Panc1 (cell line): Measurements from ENCODE around the gene FAM229A. TPM values are rescaled to one million over a fixed set of nuclear protein-coding genes. Genes with fewer than 3 reads are reported as not detected.
A peak's percentile ranks its signal among the peaks of the same experiment; 100 is the strongest.

Experiments
- ATAC-seq: fragments of 200-7000 bp; cut with Tn5 transposase; 2 replicates; pipeline ENCODE4 v1.9.1; 2020; ENCODE audit warnings: mild to moderate bottlenecking, moderate library complexity
- BruUV-seq: library from RNA; stranded (reverse); fragments of 400-500 nt; replicated peaks from 2 replicates; lab custom pipeline; 2021; lab: Mats Ljungman, UMichigan
- CTCF ChIA-PET: fragments of 300-600 bp; sonication (Branson Sonifier 250); formaldehyde crosslinking; loops from one replicate; lab custom pipeline; 2022; ENCODE audit warnings: antibody characterized with exemption; lab: Charles Lee
- POLR2A ChIA-PET: fragments of 300-600 bp; sonication (Branson Sonifier 250); formaldehyde crosslinking; loops from one replicate; lab custom pipeline; 2022; ENCODE audit warnings: antibody characterized with exemption; lab: Charles Lee
- DNase-seq: peaks from one replicate; pipeline ENCODE4 v3.0.0-alpha.2; 2010; ENCODE audit warnings: low read depth, low spot score
- H3K27ac ChIP-seq: 2 replicates; pipeline ENCODE4 v1.5.1; 2011; ENCODE audit warnings: mild to moderate bottlenecking, low read length, inconsistent platforms
- H3K27me3 ChIP-seq: fragments of 200-500 bp; sonication (Bioruptor generic); 2 replicates; pipeline ENCODE4 v1.6.0; 2014; ENCODE audit warnings: low read length, inconsistent platforms; ENCODE audit not compliant: control insufficient read depth, insufficient read depth
- H3K36me3 ChIP-seq: fragments of 200-500 bp; sonication (Bioruptor generic); 2 replicates; pipeline ENCODE4 v1.5.1; 2014; ENCODE audit warnings: inconsistent platforms, mild to moderate bottlenecking, low read length, moderate library complexity; ENCODE audit not compliant: control insufficient read depth, insufficient read depth
- H3K4me1 ChIP-seq: 2 replicates; pipeline ENCODE4 v1.5.1; 2011; ENCODE audit warnings: inconsistent platforms, mild to moderate bottlenecking, low read length, moderate library complexity; ENCODE audit not compliant: control insufficient read depth, insufficient read depth
- H3K4me3 ChIP-seq, 2 experiments: 2 replicates each; pipeline ENCODE4 v1.5.1; 2011 to 2012; ENCODE audit warnings: low read depth in 2 of 2, low read length in 2 of 2, mild to moderate bottlenecking in 2 of 2, inconsistent platforms in 1 of 2, moderate library complexity in 1 of 2
- H3K9me3 ChIP-seq: fragments of 200-500 bp; sonication (Bioruptor generic); 2 replicates; pipeline ENCODE4 v1.5.1; 2014; ENCODE audit warnings: low read depth, mild to moderate bottlenecking, inconsistent platforms, low read length, moderate library complexity; ENCODE audit not compliant: control insufficient read depth, insufficient read depth
- CTCF ChIP-seq: fragments of 450-650 bp; IDR thresholded peaks from 2 replicates; pipeline ENCODE4 v1.5.1; 2017; ENCODE audit warnings: mild to moderate bottlenecking
- POLR2AphosphoS5 ChIP-seq: IDR thresholded peaks from 2 replicates; pipeline ENCODE4 v1.6.1; 2012; ENCODE audit warnings: mild to moderate bottlenecking, low read depth, low read length, moderate library complexity
- REST ChIP-seq, 2 experiments: IDR thresholded peaks; 2 replicates each; pipeline ENCODE4 v1.6.1; 2011 to 2012; ENCODE audit warnings: low read depth in 2 of 2, control low read depth in 1 of 2, low read length in 1 of 2, mild to moderate bottlenecking in 1 of 2, moderate library complexity in 1 of 2; ENCODE audit not compliant: insufficient read depth in 1 of 2
- SIN3A ChIP-seq: IDR thresholded peaks from 2 replicates; pipeline ENCODE4 v1.6.1; 2012; ENCODE audit warnings: low read depth, mild to moderate bottlenecking, low read length, moderate library complexity, borderline replicate concordance; ENCODE audit not compliant: insufficient read depth
- TCF7L2 ChIP-seq: IDR thresholded peaks from 2 replicates; pipeline ENCODE4 v1.6.1; 2011; ENCODE audit warnings: mild to moderate bottlenecking, low read depth, low read length, inconsistent platforms
- in situ Hi-C: cut with HindIII; loops from 2 replicates; pipeline ENCODE4 v1.10.0; 2016; ENCODE audit warnings: low sequenced_read_pairs, low pct_unique_long_range_greater_than_20kb
- intact Hi-C: fragments of 100-400 bp; cut with micrococcal nuclease; formaldehyde crosslinking; loops from one replicate; pipeline ENCODE4 v1.10.0; 2022; ENCODE audit not compliant: unreplicated experiment
- total RNA-seq: library from RNA; stranded (reverse); gene quantifications from one replicate; pipeline ENCODE4 v1.2.1, GENCODE V29; 2021; ENCODE audit not compliant: unreplicated experiment

Gene FAM229A
- total RNA-seq, 1 experiment from 2014 or later, result 6.7 TPM

- intact Hi-C loops, result no loop called here
- TSS peak; percentile 97 for BruUV-seq
- Histone ChIP-seq H3K27me3 (no peaks in the 10 kb centered on the region), H3K9me3 (no peaks in the 10 kb centered on the region), H3K4me3 (peak overlapping the region; percentile 76 to 94), H3K36me3 (no peaks in the 10 kb centered on the region), H3K27ac (peak overlapping the region; percentile 90), H3K4me1 (peaks cover 8% of the 10 kb centered on the region; the same call in 1 of the 2 replicates)
- no peak for DNase-seq
- TF ChIP-seq REST (IDR thresholded peaks at IDR 0.05; ENCODE audit: insufficient read depth in 1 of 2, low read depth in 2 of 2, low read length in 1 of 2), result no peak
- no peak for TF ChIP-seq CTCF
- no peak; the same call in 1 of the 2 replicates for TF ChIP-seq TCF7L2
- no peak for TF ChIP-seq POLR2AphosphoS5
- TF ChIP-seq SIN3A, result no peak
- in situ Hi-C loops, result no loop called here
- CTCF ChIA-PET, result interaction anchor here (0.6 kb wide), 1 partner anchor 96 kb away, joined by 3 read pairs; no protein-coding TSS in a partner anchor
- POLR2A ChIA-PET, result interaction anchor here (0.6 to 0.9 kb wide), 4 partner anchors 59 to 179 kb away, joined by 3 read pairs; partner anchors contain the start of gene MARCKSL1
- peak; percentile 8 for ATAC-seq
Observed at GRCh38 chr1:32394890-32395432, 32.7 kb upstream of the FAM229A start.

- Histone ChIP-seq H3K27me3 (no peaks in the 10 kb centered on the region), H3K36me3 (no peaks in the 10 kb centered on the region), H3K9me3 (no peaks in the 10 kb centered on the region), H3K27ac (peak within 1 kb of the TSS; percentile 90), H3K4me1 (peaks cover 8% of the 10 kb centered on the region; the same call in 1 of the 2 replicates), H3K4me3 (peak within 1 kb of the TSS; percentile 76 to 94)
- CTCF ChIA-PET, result interaction anchor here (0.5 to 0.6 kb wide), 2 partner anchors 96 to 375 kb away, joined by 3 to 6 read pairs; no protein-coding TSS in a partner anchor
- BruUV-seq, result no TSS peak
- ATAC-seq (peak; percentile 98), DNase-seq (peak; percentile 97)
- peak; percentile 78; the same call in 1 of the 2 replicates for TF ChIP-seq POLR2AphosphoS5
- TF ChIP-seq TCF7L2, result no peak; the same call in 1 of the 2 replicates
- 0 out of 2 replicates have a peak, but pooled peaks have one; percentile 83 for TF ChIP-seq SIN3A
- no peak for TF ChIP-seq CTCF
- POLR2A ChIA-PET, result interaction anchor here (0.6 to 0.9 kb wide), 4 partner anchors 58 to 179 kb away, joined by 3 read pairs; partner anchors contain the start of gene MARCKSL1
- in situ Hi-C loops, result no loop called here
- intact Hi-C loops, result no loop called here
Observed at GRCh38 chr1:32394141-32394889, 32.0 kb upstream of the FAM229A start, which contains the start of gene BSDC1. Gene BSDC1, minus strand, starts transcription at chr1:32394441. Its CDS starts 27 bp downstream, at chr1:32394414.
